NK-92 (cell line): ENCODE results near the gene CACNG6.

Source experiments
- DNase-seq: peaks from one replicate; lab custom pipeline; 2025; ENCODE audit not compliant: unreplicated experiment; lab: John Stamatoyannopoulos, UW

The CACNG6 gene

DNA sequence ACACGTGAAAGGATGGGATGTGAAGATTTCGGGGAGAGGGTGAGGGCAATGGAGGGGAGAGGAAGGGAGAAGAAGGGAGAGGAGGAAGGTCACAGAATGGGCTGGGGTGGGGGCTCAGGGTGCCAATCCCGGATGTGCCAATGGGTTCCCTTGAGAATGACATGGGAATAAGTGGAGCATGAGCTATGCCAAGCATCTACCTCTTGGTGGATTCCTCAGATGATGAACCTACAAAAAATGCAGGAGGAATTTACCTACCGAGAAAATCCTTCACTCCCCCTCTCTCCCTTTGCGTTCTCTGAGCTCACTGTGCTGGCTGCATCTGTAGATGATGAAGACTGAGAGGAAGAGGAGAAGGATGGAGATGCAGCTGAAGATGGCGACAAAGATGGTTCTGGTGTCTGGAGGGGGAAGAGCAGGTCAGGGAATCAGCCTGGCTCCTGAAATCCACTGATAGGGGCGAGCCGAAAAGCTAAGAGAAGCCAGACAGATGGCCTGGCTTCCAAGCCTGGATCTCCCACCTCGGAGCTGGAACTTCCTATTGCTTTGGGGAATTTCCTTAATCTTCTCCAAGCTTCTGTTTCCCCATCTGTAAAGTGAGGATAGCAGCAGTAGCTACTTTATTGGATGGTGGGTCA lies 50.7 kb downstream of the CACNG6 start:
- no peak for DNase-seq

DNA sequence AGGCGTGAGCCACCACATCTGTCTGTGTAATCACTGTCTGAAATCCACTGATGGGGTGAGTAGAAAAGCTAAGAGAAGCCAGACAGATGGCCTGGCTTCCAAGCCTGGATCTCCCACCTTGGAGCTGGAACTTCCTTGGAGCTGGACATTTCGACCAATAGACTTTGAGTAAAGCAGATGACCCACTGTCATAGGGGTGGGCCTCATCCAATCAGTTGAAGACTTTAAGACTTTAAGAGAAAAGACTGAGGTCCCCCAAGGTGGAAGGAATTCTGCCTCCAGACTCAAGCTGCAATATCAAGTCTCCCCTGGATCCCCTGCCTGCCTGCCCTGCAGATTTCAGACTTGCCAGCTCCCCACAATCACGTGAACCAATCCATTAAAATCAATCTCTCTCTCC lies 51.6 kb downstream of the CACNG6 start:
- DNase-seq, result no peak

DNA sequence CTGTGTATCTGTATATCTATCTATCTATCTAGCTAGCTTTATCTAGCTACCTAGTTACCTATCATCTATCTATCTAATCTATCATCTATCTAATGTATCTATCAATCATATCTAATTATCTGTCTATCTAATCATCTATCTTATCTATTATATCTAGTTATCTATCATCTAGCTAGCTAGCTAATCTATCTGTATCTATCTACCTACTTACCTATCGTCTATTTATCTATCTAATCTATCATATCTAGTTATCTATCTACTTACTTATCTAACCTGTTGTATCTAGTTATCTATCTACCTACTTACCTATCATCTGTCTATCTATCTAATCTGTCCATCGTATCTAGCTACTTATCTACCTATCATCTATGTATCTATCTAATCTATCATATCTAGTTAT lies 54.3 kb downstream of the CACNG6 start:
- DNase-seq, result no peak

DNA sequence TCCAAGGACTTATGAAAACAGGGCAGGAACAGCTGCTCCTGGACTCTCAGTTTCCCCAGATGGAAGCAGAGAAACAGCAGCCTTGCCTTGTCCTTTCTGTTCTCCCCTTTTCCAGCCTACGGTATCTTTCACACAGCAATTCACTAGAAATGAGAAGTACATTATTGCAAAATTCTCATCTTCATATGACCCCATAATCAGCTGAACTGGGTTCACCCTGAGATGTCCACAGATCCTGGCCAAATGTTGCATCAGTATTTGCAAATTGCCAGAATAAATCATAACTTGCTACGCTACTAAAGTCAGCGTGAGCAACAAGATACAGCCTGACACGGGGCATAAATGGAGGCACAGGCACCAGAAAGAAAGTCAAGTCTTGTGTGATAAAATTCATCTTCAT lies 56.2 kb downstream of the CACNG6 start:
- DNase-seq, result no peak
